ENCODE data around the gene ZNF212. TPM values are rescaled to one million over a fixed set of nuclear protein-coding genes. Genes with fewer than 3 reads are reported as not detected.

Gene ZNF212
- total RNA-seq, 1 donor from 2014 or later, result 15.8 TPM

DNA sequence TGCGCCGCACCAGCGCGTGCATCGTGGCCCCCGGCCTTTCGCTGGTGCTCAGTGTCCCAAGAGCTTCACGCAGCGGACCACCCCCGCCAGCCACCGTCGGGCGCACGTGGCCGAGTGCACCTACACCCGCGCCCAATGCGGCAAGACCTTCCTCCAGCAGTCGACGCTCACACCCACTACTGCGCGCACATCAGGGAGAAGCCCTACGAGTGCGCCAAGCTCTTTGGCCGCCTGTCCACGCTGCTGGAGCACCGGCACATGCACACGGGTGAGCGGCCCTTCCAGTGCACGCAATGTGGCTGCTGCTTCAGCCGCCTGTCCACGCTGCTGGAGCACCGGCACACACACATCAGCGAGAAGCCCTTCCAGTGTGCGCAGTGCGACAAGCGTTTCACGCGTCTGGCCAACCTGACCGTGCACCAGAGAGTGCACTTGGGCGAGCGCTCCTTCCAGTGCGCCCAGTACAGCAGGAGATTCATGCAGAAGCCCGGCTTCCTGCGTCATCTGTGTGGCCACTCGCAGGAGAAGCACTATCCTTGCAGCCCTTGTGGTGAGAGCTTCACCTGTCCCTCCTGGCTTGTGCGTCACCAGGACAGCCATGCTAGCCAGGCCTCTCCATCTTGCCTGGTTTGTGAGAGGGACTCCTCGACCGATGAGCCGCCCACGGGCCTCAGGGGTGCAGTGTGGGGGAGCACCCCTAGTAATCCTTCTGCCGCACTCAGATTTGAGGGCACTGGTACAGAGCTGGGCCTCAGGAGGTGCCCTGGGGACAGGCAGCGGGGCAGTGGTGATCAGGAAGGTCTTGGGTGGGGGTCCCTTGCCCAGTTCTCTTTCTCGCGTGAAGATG lies 55.4 kb downstream of the ZNF212 start:
- Mint-ChIP-seq H3K27me3 (ENCODE audit: low read depth) (no peaks in the 10 kb centered on the region), H3K4me3 (no peak overlapping the region), H3K27ac (ENCODE audit: unreplicated experiment) (no peak overlapping the region), H3K4me1 (no peaks in the 10 kb centered on the region), H3K36me3 (ENCODE audit: low read depth) (peaks cover 5% of the 10 kb centered on the region), H3K9me3 (peaks cover 7% of the 10 kb centered on the region)
- no peak for DNase-seq (ENCODE audit: low read depth, low spot score)
- TF ChIP-seq, protein P1, sequence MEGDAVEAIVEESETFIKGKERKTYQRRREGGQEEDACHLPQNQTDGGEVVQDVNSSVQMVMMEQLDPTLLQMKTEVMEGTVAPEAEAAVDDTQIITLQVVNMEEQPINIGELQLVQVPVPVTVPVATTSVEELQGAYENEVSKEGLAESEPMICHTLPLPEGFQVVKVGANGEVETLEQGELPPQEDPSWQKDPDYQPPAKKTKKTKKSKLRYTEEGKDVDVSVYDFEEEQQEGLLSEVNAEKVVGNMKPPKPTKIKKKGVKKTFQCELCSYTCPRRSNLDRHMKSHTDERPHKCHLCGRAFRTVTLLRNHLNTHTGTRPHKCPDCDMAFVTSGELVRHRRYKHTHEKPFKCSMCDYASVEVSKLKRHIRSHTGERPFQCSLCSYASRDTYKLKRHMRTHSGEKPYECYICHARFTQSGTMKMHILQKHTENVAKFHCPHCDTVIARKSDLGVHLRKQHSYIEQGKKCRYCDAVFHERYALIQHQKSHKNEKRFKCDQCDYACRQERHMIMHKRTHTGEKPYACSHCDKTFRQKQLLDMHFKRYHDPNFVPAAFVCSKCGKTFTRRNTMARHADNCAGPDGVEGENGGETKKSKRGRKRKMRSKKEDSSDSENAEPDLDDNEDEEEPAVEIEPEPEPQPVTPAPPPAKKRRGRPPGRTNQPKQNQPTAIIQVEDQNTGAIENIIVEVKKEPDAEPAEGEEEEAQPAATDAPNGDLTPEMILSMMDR (conservative IDR thresholded peaks at IDR 0.05), result no peak

DNA sequence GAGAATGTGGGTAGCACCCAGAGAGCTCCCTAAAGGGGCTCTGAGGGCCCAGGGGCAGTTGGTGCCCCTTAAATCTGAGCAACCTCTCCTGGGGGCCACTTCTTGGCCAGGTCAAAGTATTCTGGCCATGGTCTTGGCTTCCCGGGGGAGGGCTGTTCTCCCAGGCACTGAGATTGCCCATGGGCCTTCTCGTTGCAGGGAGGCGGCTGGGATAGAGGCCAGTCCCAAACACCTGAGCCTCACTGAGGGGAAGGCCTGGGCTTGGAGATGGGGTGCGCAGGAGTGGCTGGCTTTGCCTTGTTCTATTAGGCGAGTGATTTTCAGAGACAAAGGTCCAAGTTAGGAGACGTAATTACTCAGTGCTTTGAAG lies 56.0 kb downstream of the ZNF212 start:
- no peak for DNase-seq (ENCODE audit: low read depth, low spot score)
- Mint-ChIP-seq H3K4me1 (no peaks in the 10 kb centered on the region), H3K36me3 (ENCODE audit: low read depth) (peaks cover 5% of the 10 kb centered on the region), H3K27ac (ENCODE audit: unreplicated experiment) (no peak overlapping the region), H3K9me3 (peaks cover 7% of the 10 kb centered on the region), H3K27me3 (ENCODE audit: low read depth) (no peaks in the 10 kb centered on the region), H3K4me3 (no peak overlapping the region)
- TF ChIP-seq, protein P1 (conservative IDR thresholded peaks at IDR 0.05), result no peak

DNA sequence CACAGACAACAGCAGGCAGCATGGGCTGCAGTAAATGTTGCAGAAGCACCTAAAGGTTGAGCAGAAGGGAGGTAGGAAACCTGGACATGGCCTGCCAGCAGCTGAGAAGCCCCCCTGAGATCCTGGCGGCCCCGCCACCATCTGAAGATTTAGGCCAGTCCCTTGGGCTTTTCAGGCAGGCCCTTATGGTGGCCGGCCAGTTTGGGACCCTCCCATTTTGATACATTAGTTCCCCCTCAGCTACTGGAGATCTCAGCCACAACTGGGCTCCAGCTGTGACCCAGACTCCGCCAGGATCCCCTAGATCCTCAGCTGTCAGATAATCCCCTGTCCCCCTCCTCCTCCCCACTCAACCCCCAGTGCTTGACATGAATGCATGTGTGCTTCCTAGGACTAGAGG lies 56.9 kb downstream of the ZNF212 start:
- Mint-ChIP-seq H3K27me3 (ENCODE audit: low read depth) (no peaks in the 10 kb centered on the region), H3K4me3 (no peak overlapping the region), H3K36me3 (ENCODE audit: low read depth) (peaks cover 5% of the 10 kb centered on the region), H3K27ac (ENCODE audit: unreplicated experiment) (no peak overlapping the region), H3K4me1 (no peaks in the 10 kb centered on the region), H3K9me3 (peaks cover 7% of the 10 kb centered on the region)
- DNase-seq (ENCODE audit: low read depth, low spot score), result no peak
- TF ChIP-seq, protein P1 (conservative IDR thresholded peaks at IDR 0.05), result no peak

DNA sequence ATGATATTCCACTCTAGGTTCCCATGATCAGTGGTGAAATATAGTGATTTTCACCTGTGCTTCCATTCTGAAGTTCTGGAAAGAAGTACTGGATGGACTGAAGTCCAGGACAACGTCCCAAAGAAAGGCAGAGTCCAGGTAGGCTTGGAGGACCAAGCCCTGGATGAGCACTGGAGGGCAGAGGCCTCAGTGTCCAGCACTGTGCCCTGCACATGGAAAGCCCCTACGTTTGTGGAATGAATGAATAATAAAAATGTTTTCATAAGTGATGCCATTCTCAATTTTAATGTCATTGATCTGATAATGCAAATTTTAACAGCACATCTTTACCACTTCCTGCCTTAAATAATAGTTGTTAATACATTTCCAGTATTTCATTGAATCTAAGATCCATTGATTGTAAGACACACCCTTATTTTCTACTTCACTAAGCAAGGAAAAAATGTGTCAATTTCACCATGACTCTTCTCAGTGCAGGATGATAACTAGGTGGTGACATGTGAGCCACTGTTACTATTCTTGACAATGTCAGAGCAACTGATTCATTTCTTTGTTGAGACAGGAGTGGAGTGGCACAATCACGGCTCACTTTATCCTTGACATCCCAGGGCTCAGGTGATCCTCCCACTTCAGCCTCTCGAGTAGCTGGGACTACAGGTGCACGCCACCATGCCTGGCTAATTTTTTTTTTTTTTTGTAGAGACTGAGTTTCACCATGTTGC lies 57.7 kb downstream of the ZNF212 start:
- peaks cover 5% of the 10 kb centered on the region for H3K36me3 Mint-ChIP-seq (ENCODE audit: low read depth)
- H3K9me3 Mint-ChIP-seq, result peaks cover 7% of the 10 kb centered on the region
- no peak for DNase-seq (ENCODE audit: low read depth, low spot score)

DNA sequence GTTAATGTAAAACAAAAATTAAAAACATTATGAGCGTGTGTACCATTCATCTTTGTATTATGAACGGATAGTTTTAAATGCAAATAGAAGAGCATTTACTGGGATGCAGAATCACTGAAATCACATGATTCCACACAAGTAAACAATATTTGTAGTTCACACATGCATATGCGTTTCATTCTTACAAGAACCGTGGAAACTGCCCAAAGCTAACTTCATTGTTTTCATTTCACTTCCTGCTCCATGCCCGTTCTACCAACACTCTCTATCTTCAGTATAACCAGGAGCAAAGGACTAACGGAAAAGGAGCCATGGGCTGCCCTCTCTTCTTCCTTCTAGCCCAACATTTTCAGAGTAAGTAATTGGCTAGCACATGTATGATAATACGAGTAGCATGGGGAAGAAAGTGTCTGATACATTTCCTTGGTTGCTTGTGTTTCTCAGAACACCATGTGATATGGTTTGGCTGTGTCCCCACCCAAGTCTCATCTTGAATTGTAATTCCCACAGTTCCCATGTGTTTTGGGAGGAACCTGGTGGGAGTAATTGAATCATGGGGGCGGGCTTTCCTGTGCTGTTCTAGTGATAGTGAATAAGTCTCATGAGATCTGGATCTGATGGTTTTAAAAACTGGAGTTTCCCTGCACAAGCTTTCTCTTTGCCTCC lies 61.3 kb downstream of the ZNF212 start:
- peaks cover 7% of the 10 kb centered on the region for H3K9me3 Mint-ChIP-seq
- peaks cover 5% of the 10 kb centered on the region for H3K36me3 Mint-ChIP-seq (ENCODE audit: low read depth)
- TF ChIP-seq, protein P1 (conservative IDR thresholded peaks at IDR 0.05), result no peak
- H3K4me3 Mint-ChIP-seq, result no peak overlapping the region
- H3K4me1 Mint-ChIP-seq, result no peaks in the 10 kb centered on the region
- H3K27ac Mint-ChIP-seq (ENCODE audit: unreplicated experiment), result no peak overlapping the region
- no peak for DNase-seq (ENCODE audit: low read depth, low spot score)
- no peaks in the 10 kb centered on the region for H3K27me3 Mint-ChIP-seq (ENCODE audit: low read depth)

More for the DNA sequence above, 57.7 kb downstream of the ZNF212 start:
- Mint-ChIP-seq H3K4me1 (no peaks in the 10 kb centered on the region), H3K4me3 (no peak overlapping the region), H3K27me3 (ENCODE audit: low read depth) (no peaks in the 10 kb centered on the region), H3K27ac (ENCODE audit: unreplicated experiment) (no peak overlapping the region)
- TF ChIP-seq, protein P1 (conservative IDR thresholded peaks at IDR 0.05), result no peak
